ENCODE measurements around the gene RABL3.
"Not testable (repeated sequence)": the region's sequence is repeated elsewhere in the genome, so short reads cannot be mapped to it uniquely, and the experiment has no call there.

RABL3 gene

DNA sequence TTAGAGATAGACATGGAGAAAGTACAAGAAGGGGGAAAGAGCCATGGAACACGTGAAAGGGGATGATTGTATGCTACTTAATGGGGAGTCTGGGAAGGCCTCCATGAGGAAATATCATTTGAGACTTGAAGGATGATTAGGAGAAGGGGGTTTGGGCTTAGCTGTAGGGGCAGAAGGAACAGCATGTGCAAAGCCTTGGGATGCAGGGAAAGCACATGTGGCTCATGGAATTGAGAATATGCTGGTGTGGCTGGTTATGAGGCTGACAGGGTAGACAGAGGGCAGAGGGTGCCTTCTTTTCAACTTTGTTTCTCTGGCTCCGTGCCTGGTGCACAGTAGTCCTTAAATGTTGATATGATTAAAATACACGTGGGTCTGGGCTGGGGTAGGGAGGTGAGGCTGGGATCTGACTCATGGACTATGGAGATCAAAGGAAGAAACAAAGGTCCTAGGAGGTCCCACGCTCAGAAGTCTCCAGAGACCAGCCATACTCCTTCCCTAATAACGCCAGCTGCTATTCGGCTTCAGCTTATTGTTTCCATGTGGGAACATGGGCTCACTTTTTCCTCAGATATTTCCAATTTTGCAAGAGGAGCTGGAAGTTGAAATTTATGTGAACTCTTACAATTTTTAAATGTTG is 1.4 kb upstream of the RABL3 start:
- DNase-seq = no peak

- DNase-seq = peak; percentile 36
These were observed 591 bp upstream of the RABL3 start for GRCh38 chr3:120742849-120743365.

GRCh38 chr3:120741837-120742197 is 499 bp downstream of the RABL3 start:
- no peak for DNase-seq

DNA sequence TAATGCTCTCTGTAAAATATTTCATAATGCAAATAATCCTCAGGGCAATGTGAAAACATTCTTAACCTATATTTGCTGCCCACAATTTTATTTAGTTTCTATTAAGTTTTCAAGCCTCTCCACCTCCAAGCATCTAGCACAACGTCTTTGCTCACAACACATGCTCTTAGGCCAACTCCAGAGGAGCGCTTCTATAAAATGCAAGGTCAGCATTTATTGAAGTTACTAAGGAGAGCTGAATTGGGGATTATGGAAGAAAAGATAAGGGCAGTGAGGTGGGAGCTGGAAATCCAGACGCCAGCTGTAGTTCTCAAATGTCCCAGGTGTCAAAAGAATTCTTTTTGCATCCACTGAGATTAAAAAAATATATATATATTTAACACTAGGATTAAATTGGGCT is 996 bp downstream of the RABL3 start:
- no peak for DNase-seq

DNA sequence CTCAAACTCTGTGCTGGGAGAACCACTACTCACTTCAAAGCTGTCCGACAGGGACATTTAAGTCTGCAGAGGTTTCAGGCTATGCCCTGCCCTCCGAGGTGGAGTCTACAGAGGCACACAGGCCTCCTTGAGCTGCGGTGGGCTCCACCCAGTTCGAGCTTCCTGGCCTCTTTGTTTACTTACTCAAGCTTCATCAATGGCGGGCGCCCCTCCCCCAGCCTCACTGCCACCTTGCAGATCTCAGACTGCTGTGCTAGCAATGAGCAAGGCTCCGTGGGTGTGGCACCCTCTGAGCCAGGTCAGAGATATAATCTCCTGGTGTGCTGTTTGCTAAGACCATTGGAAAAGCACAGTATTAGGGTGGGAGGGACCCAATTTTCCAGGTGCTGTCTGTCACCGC is 4.3 kb downstream of the RABL3 start:
- not testable (repeated sequence) for DNase-seq

DNA sequence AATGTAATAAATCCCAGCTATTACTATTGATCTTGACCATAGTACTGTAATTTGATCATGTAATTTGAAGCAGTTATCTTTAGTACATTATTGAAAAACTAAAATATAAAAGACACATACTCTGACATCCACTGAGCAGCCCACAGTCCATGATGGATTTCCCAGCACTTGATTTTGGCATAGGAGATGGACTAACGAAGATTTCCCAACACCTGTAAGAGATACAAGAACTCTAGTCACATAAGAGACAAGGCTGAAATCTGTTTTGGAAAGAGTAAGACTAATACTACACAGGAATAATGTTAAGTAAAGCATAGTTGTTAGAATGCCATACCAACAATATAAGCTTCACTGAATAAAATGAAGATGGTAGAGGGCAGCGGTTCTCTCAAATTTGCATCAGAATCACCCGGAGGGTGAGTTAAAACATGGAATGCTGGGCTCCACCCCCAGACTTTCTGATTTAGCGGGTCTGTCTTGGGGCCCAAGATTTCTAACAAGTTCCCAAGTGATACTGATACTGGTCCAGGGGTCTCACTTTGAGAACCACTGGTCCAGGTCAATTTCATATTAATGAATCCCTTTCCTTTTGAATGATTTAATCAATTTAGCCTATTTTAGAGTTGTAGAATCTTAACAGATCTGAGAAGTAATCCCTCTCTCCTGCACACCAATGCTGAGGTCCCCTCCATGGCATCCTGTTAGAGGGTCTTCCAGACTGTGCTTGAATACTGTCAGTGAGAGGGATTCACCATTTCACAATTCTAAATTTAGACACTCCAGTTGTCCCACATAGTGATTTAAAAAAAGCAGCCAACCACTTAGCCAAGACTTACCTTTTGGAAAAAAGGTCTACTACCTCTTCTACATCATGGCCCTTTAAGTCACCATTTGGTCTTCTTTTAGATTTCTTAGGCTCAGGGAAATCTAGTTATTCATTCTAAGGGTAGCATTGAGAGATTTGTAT is 11.5 kb downstream of the RABL3 start:
- DNase-seq = no peak

DNA sequence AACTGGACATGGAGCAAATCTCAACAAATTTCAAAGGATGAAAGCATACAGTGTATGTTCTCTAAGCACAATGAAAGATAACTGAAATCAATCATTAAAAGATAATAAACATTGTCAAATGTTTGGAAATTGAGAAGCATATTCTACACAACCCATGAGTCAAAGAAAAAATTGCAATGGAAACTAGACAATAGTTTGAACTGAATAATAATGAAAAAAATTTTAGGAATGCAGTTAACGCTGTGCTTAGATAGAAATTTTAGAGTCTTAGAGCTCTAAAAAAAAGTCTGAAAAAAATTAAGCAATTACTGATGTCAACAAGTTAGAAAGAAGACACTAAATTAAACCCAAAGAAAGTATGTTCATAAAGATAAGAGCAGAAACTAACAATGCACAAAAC is 15.5 kb downstream of the RABL3 start:
- DNase-seq = no peak

DNA sequence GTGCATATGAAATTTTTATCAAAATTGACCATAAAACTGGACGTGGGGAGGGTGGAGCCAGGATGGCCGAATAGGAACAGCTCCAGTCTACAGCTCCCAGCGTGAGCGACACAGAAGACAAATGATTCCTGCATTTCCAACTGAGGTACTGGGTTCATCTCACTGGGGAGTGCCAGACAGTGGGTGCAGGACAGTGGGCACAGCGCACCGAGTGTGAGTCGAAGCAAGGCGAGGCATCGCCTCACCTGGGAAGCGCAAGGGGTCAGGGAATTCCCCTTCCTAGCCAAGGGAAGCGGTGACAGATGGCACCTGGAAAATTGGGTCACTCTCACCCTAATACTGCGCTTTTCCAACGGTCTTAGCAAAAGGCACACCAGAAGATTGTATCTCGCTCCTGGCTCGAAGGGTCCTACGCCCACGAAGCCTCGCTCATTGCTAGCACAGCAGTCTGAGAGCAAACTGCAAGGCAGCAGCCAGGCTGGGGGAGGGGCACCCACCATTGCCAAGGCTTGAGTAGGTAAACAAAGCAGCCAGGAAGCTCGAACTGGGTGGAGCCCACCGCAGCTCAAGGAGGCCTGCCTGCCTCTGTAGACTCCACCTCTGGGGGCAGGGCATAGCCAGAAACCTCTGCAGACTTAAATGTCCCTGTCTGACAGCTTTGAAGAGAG is 23.0 kb downstream of the RABL3 start:
- peak; percentile 55 for DNase-seq

GRCh38 chr3:120713262-120713661 is 29.1 kb downstream of the RABL3 start:
- no peak for DNase-seq

- no peak for DNase-seq
These were observed 31.9 kb downstream of the RABL3 start for GRCh38 chr3:120710369-120710768.

DNA sequence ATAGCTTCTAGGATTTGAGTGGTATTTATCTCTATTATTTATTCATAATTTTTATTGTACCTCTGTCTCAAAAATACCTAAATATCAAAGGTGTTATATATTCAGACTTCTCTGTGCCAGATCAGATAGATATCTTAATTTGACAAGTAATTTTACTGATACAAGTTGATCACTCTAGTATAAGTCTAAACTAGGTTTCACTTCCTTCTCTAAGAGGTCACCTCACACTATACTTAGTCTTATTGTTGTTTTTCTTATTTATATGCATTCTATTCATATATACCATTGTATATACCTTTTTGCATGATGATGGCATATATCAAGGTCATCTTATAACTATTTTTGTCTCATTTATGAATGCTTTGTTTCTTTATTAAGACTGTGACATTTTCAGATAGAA is 33.9 kb downstream of the RABL3 start:
- DNase-seq = no peak

- no peak for DNase-seq
These were observed 35.4 kb downstream of the RABL3 start for GRCh38 chr3:120706950-120707349.

DNA sequence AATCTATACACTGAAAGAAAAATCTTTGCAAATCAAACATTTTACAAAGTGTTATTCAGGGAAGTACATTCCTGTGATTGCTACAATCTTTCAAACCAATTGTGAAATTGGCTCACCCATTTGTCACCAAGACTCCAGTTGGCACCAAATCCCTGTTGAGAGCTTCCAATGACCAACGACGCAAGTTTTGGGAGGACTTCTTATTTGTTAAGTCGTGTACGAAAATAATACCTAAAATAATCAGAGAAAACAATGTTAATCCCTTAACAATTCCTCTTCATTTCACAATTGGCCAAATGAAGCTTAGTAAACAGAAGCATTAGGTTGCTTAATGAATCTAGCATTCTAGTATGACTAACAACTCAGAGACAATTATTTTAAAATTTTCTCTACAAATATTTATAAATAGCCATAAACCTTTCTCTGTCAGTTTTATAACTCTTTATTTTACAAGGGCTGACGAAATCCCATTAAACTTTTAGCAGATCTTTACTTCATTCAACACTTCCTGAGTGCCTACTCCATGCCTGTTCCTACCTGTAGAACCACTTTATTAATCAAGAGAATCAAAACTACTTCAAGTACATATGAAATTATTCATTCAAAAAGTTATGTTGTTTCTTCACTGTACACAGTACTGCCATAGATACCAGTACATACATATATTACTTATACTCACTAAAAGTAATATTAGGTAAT is 36.3 kb downstream of the RABL3 start:
- no peak for DNase-seq

GRCh38 chr3:120699333-120699732 is 43.0 kb downstream of the RABL3 start:
- DNase-seq = no peak

GRCh38 chr3:120693439-120694171 is 48.7 kb downstream of the RABL3 start:
- no peak for DNase-seq

GRCh38 chr3:120689395-120689794 is 52.9 kb downstream of the RABL3 start:
- DNase-seq = no peak

- no peak for DNase-seq
These were observed 54.2 kb downstream of the RABL3 start for GRCh38 chr3:120688121-120688520.

DNA sequence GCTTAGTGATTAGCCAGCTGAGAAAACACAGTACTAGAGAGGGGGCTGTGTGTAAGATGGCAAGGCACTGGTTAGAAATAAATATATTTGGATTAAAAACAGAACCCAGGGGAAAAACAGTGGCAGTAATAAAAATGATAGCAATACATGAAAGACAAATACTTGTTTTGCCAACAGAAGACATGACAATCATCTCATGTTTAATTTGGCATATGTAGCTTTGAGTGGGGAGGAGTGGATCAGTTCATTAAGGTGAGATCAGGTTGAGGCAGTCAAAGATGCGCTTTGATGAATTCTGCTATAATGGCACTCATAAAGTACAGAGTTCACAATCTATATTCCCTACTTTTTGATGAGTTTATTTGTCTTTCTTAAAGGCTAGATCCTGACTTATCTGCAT is 56.9 kb downstream of the RABL3 start:
- no peak for DNase-seq

- no peak for DNase-seq
These were observed 57.4 kb downstream of the RABL3 start for GRCh38 chr3:120684896-120685295.

GRCh38 chr3:120683671-120684301 is 58.5 kb downstream of the RABL3 start:
- DNase-seq = no peak

DNA sequence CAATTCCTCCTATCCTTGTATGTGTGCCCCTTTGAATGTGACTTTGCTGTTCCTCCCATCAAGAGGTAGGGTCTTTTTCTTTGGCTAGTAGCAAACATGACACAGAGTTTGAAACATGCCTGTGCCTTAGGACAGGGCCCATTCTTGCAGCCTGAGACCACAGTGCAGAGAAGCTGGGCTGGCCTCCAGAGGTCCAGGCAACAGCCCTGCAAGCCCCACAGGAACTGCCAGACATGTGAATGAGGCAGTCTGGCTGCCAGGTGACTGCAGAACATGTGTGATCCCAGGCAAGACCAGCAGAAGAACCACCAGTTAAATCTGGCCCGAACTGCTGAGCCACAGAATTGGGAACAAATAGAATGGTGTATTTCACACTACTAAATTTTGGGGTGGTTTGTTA is 59.1 kb downstream of the RABL3 start:
- no peak for DNase-seq
